Measurements from ENCODE around the gene FRA10AC1. TPM values are rescaled to one million over a fixed set of nuclear protein-coding genes. Genes with fewer than 3 reads are reported as not detected.

The FRA10AC1 gene
- total and polyA plus RNA-seq, 2 donors (not counting 1 experiment from before 2014, with no cell fraction given), result 5.0 to 29.7 TPM

GRCh38 chr10:93671042-93671441 is 31.4 kb downstream of the FRA10AC1 start:
- WGBS (ENCODE audit: insufficient coverage), result no CpG with 5 or more reads among the region's 2 CpGs
- Histone ChIP-seq H3K27me3 (replicated peaks in 1 of 4; ENCODE audit: control extremely low read depth in 1 of 4, control insufficient read depth in 3 of 4, insufficient read depth in 4 of 4, low read length in 3 of 4) (no peaks in the 10 kb centered on the region), H3K4me2 (replicated peaks; ENCODE audit: low read depth, low read length, poor library complexity, severe bottlenecking) (no peak overlapping the region), H3K9me3 (ENCODE audit: control extremely low read depth in 1 of 3, control insufficient read depth in 2 of 3, insufficient read depth in 1 of 3, low read length in 2 of 3) (no peaks in the 10 kb centered on the region), H3K79me2 (ENCODE audit: control insufficient read depth, insufficient read depth, low read length) (no peaks in the 10 kb centered on the region), H3K27ac (ENCODE audit: low read length in 2 of 2) (no peak overlapping the region), H3K4me1 (ENCODE audit: control insufficient read depth in 2 of 2, insufficient read depth in 2 of 2, low read length in 2 of 2) (no peaks in the 10 kb centered on the region), H3K9ac (ENCODE audit: low read length) (no peak overlapping the region), H3K36me3 (replicated peaks in 1 of 2; ENCODE audit: control extremely low read depth in 1 of 2, control insufficient read depth in 1 of 2, extremely low read depth in 1 of 2, insufficient read depth in 2 of 2, low read length in 1 of 2) (peaks cover 2 to 36% of the 10 kb centered on the region in 2 experiments), H2AFZ (ENCODE audit: insufficient read depth, low read depth, low read length, poor library complexity, severe bottlenecking) (no peak overlapping the region), H3K4me3 (ENCODE audit: control extremely low read depth in 1 of 5, extremely low read depth in 1 of 5, insufficient read depth in 1 of 5, low read depth in 2 of 5, low read length in 4 of 5) (no peak overlapping the region), H4K20me1 (ENCODE audit: control insufficient read depth, insufficient read depth, low read length, poor library complexity, severe bottlenecking) (no peaks in the 10 kb centered on the region)
- ChIA-PET CTCF (no interaction called here), POLR2A (no interaction called here)
- Mint-ChIP-seq H3K4me3 (no peak overlapping the region), H3K27ac (no peak overlapping the region), H3K27me3 (no peaks in the 10 kb centered on the region), H3K4me1 (no peaks in the 10 kb centered on the region), H3K9me3 (ENCODE audit: insufficient read depth) (no peaks in the 10 kb centered on the region)
- intact Hi-C loops (cut with micrococcal nuclease), result no loop called here
- TF ChIP-seq CTCF (IDR thresholded peaks at IDR 0.05) (no peak), EZH2 (IDR thresholded peaks at IDR 0.05; ENCODE audit: borderline replicate concordance, insufficient read depth, low read depth, low read length, poor library complexity, severe bottlenecking) (no peak)
- ATAC-seq (ENCODE audit: low read depth), result no peak
- no peak for DNase-seq

GRCh38 chr10:93670372-93670771 is 32.0 kb downstream of the FRA10AC1 start:
- Histone ChIP-seq H3K4me2 (replicated peaks; ENCODE audit: low read depth, low read length, poor library complexity, severe bottlenecking) (no peak overlapping the region), H3K4me1 (ENCODE audit: control insufficient read depth in 2 of 2, insufficient read depth in 2 of 2, low read length in 2 of 2) (no peaks in the 10 kb centered on the region), H4K20me1 (ENCODE audit: control insufficient read depth, insufficient read depth, low read length, poor library complexity, severe bottlenecking) (no peaks in the 10 kb centered on the region), H3K36me3 (replicated peaks in 1 of 2; ENCODE audit: control extremely low read depth in 1 of 2, control insufficient read depth in 1 of 2, extremely low read depth in 1 of 2, insufficient read depth in 2 of 2, low read length in 1 of 2) (peaks cover 2 to 36% of the 10 kb centered on the region in 2 experiments), H3K9ac (ENCODE audit: low read length) (no peak overlapping the region), H3K4me3 (ENCODE audit: control extremely low read depth in 1 of 5, extremely low read depth in 1 of 5, insufficient read depth in 1 of 5, low read depth in 2 of 5, low read length in 4 of 5) (no peak overlapping the region), H2AFZ (ENCODE audit: insufficient read depth, low read depth, low read length, poor library complexity, severe bottlenecking) (no peak overlapping the region), H3K27ac (ENCODE audit: low read length in 2 of 2) (no peak overlapping the region), H3K79me2 (ENCODE audit: control insufficient read depth, insufficient read depth, low read length) (no peaks in the 10 kb centered on the region), H3K27me3 (replicated peaks in 1 of 4; ENCODE audit: control extremely low read depth in 1 of 4, control insufficient read depth in 3 of 4, insufficient read depth in 4 of 4, low read length in 3 of 4) (no peaks in the 10 kb centered on the region), H3K9me3 (ENCODE audit: control extremely low read depth in 1 of 3, control insufficient read depth in 2 of 3, insufficient read depth in 1 of 3, low read length in 2 of 3) (no peaks in the 10 kb centered on the region)
- Mint-ChIP-seq H3K27me3 (no peaks in the 10 kb centered on the region), H3K4me1 (no peaks in the 10 kb centered on the region), H3K27ac (no peak overlapping the region), H3K4me3 (no peak overlapping the region), H3K9me3 (ENCODE audit: insufficient read depth) (no peaks in the 10 kb centered on the region)
- ChIA-PET POLR2A (no interaction called here), CTCF (no interaction called here)
- TF ChIP-seq CTCF (IDR thresholded peaks at IDR 0.05), result no peak
- TF ChIP-seq EZH2 (IDR thresholded peaks at IDR 0.05; ENCODE audit: borderline replicate concordance, insufficient read depth, low read depth, low read length, poor library complexity, severe bottlenecking), result no peak
- intact Hi-C loops (cut with micrococcal nuclease), result no loop called here
- no peak for DNase-seq
- no peak for ATAC-seq (ENCODE audit: low read depth)
